Panc1 (cell line): Measurements from ENCODE around the gene APOL5. TPM values are rescaled to one million over a fixed set of nuclear protein-coding genes. Genes with fewer than 3 reads are reported as not detected.
A peak's percentile ranks its signal among the peaks of the same experiment; 100 is the strongest.
"Not testable (repeated sequence)": the region's sequence is repeated elsewhere in the genome, so short reads cannot be mapped to it uniquely, and the experiment has no call there.

ENCODE experiments used
- ATAC-seq: fragments of 200-7000 bp; cut with Tn5 transposase; 2 replicates; pipeline ENCODE4 v1.9.1; 2020; ENCODE audit warnings: mild to moderate bottlenecking, moderate library complexity
- Bru-seq: library from RNA; stranded (reverse); fragments of 400-500 nt; gene quantifications from one replicate; lab custom pipeline; 2021; lab: Mats Ljungman, UMichigan
- BruChase-seq, 2 experiments: library from RNA; stranded (reverse); fragments of 400-500 nt; gene quantifications; one replicate each; lab custom pipeline; 2021; lab: Mats Ljungman, UMichigan
- BruUV-seq: library from RNA; stranded (reverse); fragments of 400-500 nt; replicated peaks from 2 replicates; lab custom pipeline; 2021; lab: Mats Ljungman, UMichigan
- CTCF ChIA-PET: fragments of 300-600 bp; sonication (Branson Sonifier 250); formaldehyde crosslinking; loops from one replicate; lab custom pipeline; 2022; ENCODE audit warnings: antibody characterized with exemption; lab: Charles Lee
- POLR2A ChIA-PET: fragments of 300-600 bp; sonication (Branson Sonifier 250); formaldehyde crosslinking; loops from one replicate; lab custom pipeline; 2022; ENCODE audit warnings: antibody characterized with exemption; lab: Charles Lee
- DNase-seq: peaks from one replicate; pipeline ENCODE4 v3.0.0-alpha.2; 2010; ENCODE audit warnings: low read depth, low spot score
- H3K27ac ChIP-seq: 2 replicates; pipeline ENCODE4 v1.5.1; 2011; ENCODE audit warnings: mild to moderate bottlenecking, low read length, inconsistent platforms
- H3K27me3 ChIP-seq: fragments of 200-500 bp; sonication (Bioruptor generic); 2 replicates; pipeline ENCODE4 v1.6.0; 2014; ENCODE audit warnings: low read length, inconsistent platforms; ENCODE audit not compliant: control insufficient read depth, insufficient read depth
- H3K36me3 ChIP-seq: fragments of 200-500 bp; sonication (Bioruptor generic); 2 replicates; pipeline ENCODE4 v1.5.1; 2014; ENCODE audit warnings: inconsistent platforms, mild to moderate bottlenecking, low read length, moderate library complexity; ENCODE audit not compliant: control insufficient read depth, insufficient read depth
- H3K4me1 ChIP-seq: 2 replicates; pipeline ENCODE4 v1.5.1; 2011; ENCODE audit warnings: inconsistent platforms, mild to moderate bottlenecking, low read length, moderate library complexity; ENCODE audit not compliant: control insufficient read depth, insufficient read depth
- H3K4me3 ChIP-seq, 2 experiments: 2 replicates each; pipeline ENCODE4 v1.5.1; 2011 to 2012; ENCODE audit warnings: low read depth in 2 of 2, low read length in 2 of 2, mild to moderate bottlenecking in 2 of 2, inconsistent platforms in 1 of 2, moderate library complexity in 1 of 2
- H3K9me3 ChIP-seq: fragments of 200-500 bp; sonication (Bioruptor generic); 2 replicates; pipeline ENCODE4 v1.5.1; 2014; ENCODE audit warnings: low read depth, mild to moderate bottlenecking, inconsistent platforms, low read length, moderate library complexity; ENCODE audit not compliant: control insufficient read depth, insufficient read depth
- POLR2AphosphoS5 ChIP-seq: IDR thresholded peaks from 2 replicates; pipeline ENCODE4 v1.6.1; 2012; ENCODE audit warnings: mild to moderate bottlenecking, low read depth, low read length, moderate library complexity
- SIN3A ChIP-seq: IDR thresholded peaks from 2 replicates; pipeline ENCODE4 v1.6.1; 2012; ENCODE audit warnings: low read depth, mild to moderate bottlenecking, low read length, moderate library complexity, borderline replicate concordance; ENCODE audit not compliant: insufficient read depth
- TCF7L2 ChIP-seq: IDR thresholded peaks from 2 replicates; pipeline ENCODE4 v1.6.1; 2011; ENCODE audit warnings: mild to moderate bottlenecking, low read depth, low read length, inconsistent platforms
- in situ Hi-C: cut with HindIII; loops from 2 replicates; pipeline ENCODE4 v1.10.0; 2016; ENCODE audit warnings: low sequenced_read_pairs, low pct_unique_long_range_greater_than_20kb
- intact Hi-C: fragments of 100-400 bp; cut with micrococcal nuclease; formaldehyde crosslinking; loops from one replicate; pipeline ENCODE4 v1.10.0; 2022; ENCODE audit not compliant: unreplicated experiment
- long read RNA-seq: library from polyadenylated mRNA; unstranded; transcript quantifications from one replicate; pipeline ENCODE4 v2.0.0, GENCODE V29; 2021; ENCODE audit not compliant: unreplicated experiment
- polyA plus RNA-seq: library from polyadenylated mRNA; unstranded; fragments of >200 nt; gene quantifications from one replicate; pipeline ENCODE4 v1.2.1, GENCODE V29; 2012; ENCODE audit warnings: missing spikeins; ENCODE audit not compliant: insufficient read length
- total RNA-seq: library from RNA; stranded (reverse); gene quantifications from one replicate; pipeline ENCODE4 v1.2.1, GENCODE V29; 2021; ENCODE audit not compliant: unreplicated experiment
- TF ChIP-seq, protein P1 (sequence below): fragments of 450-650 bp; IDR thresholded peaks from 2 replicates; pipeline ENCODE4 v1.5.1; 2017; ENCODE audit warnings: mild to moderate bottlenecking
- TF ChIP-seq, protein P2 (sequence below), 2 experiments: IDR thresholded peaks; 2 replicates each; pipeline ENCODE4 v1.6.1; 2011 to 2012; ENCODE audit warnings: low read depth in 2 of 2, control low read depth in 1 of 2, low read length in 1 of 2, mild to moderate bottlenecking in 1 of 2, moderate library complexity in 1 of 2; ENCODE audit not compliant: insufficient read depth in 1 of 2

The APOL5 gene, protein sequence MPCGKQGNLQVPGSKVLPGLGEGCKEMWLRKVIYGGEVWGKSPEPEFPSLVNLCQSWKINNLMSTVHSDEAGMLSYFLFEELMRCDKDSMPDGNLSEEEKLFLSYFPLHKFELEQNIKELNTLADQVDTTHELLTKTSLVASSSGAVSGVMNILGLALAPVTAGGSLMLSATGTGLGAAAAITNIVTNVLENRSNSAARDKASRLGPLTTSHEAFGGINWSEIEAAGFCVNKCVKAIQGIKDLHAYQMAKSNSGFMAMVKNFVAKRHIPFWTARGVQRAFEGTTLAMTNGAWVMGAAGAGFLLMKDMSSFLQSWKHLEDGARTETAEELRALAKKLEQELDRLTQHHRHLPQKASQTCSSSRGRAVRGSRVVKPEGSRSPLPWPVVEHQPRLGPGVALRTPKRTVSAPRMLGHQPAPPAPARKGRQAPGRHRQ
- total RNA-seq = not detected
- polyA plus RNA-seq = not detected
- Bru-seq, nascent RNA = not detected
- BruChase-seq, experiment 1, labeled RNA remaining after a 2-hour chase = not detected
- BruChase-seq, experiment 2, labeled RNA remaining after a 6-hour chase = percentile 3 among the genes with signal in this experiment
- long read RNA-seq = 0 reads

DNA sequence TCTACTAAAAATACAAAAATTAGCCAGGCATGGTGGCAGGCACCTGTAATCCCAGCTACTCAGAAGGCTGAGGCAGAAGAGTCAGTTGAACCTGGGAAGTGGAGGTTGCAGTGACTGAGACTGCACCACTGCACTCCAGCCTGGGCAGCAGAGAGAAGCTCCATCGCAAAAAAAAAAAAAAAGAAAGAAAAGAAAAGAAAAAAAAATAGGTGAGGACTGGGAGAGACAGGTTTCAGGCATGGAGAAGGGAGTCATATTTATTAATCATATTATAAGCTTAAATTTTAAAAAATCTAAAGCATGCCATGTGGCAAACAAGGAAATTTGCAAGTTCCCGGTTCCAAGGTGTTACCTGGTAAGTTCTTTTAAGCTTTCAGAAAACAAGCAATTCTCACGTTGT is at the start of gene APOL5:
TSS of gene APOL5 (plus strand) at position 301 of the 400 bp plus-strand sequence. CDS start at position 301, 0 bp downstream.
- H3K27ac ChIP-seq = no peak within 1 kb of the TSS
- TF ChIP-seq, protein P1, sequence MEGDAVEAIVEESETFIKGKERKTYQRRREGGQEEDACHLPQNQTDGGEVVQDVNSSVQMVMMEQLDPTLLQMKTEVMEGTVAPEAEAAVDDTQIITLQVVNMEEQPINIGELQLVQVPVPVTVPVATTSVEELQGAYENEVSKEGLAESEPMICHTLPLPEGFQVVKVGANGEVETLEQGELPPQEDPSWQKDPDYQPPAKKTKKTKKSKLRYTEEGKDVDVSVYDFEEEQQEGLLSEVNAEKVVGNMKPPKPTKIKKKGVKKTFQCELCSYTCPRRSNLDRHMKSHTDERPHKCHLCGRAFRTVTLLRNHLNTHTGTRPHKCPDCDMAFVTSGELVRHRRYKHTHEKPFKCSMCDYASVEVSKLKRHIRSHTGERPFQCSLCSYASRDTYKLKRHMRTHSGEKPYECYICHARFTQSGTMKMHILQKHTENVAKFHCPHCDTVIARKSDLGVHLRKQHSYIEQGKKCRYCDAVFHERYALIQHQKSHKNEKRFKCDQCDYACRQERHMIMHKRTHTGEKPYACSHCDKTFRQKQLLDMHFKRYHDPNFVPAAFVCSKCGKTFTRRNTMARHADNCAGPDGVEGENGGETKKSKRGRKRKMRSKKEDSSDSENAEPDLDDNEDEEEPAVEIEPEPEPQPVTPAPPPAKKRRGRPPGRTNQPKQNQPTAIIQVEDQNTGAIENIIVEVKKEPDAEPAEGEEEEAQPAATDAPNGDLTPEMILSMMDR = no peak
- TF ChIP-seq, protein P2, sequence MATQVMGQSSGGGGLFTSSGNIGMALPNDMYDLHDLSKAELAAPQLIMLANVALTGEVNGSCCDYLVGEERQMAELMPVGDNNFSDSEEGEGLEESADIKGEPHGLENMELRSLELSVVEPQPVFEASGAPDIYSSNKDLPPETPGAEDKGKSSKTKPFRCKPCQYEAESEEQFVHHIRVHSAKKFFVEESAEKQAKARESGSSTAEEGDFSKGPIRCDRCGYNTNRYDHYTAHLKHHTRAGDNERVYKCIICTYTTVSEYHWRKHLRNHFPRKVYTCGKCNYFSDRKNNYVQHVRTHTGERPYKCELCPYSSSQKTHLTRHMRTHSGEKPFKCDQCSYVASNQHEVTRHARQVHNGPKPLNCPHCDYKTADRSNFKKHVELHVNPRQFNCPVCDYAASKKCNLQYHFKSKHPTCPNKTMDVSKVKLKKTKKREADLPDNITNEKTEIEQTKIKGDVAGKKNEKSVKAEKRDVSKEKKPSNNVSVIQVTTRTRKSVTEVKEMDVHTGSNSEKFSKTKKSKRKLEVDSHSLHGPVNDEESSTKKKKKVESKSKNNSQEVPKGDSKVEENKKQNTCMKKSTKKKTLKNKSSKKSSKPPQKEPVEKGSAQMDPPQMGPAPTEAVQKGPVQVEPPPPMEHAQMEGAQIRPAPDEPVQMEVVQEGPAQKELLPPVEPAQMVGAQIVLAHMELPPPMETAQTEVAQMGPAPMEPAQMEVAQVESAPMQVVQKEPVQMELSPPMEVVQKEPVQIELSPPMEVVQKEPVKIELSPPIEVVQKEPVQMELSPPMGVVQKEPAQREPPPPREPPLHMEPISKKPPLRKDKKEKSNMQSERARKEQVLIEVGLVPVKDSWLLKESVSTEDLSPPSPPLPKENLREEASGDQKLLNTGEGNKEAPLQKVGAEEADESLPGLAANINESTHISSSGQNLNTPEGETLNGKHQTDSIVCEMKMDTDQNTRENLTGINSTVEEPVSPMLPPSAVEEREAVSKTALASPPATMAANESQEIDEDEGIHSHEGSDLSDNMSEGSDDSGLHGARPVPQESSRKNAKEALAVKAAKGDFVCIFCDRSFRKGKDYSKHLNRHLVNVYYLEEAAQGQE (IDR thresholded peaks at IDR 0.05; ENCODE audit: insufficient read depth in 1 of 2, low read depth in 2 of 2, low read length in 1 of 2) = no peak
- no peak for TF ChIP-seq SIN3A
- no peak for TF ChIP-seq POLR2AphosphoS5
- TF ChIP-seq TCF7L2 = no peak
- in situ Hi-C loops (no loop called here), intact Hi-C loops (no loop called here)
- H3K9me3 ChIP-seq = no peaks in the 10 kb centered on the region
- ChIA-PET POLR2A (no interaction called here), CTCF (no interaction called here)
- H3K36me3 ChIP-seq = no peaks in the 10 kb centered on the region
- no TSS peak for BruUV-seq
- H3K4me3 ChIP-seq = no peak within 1 kb of the TSS
- no peaks in the 10 kb centered on the region for H3K4me1 ChIP-seq
- ATAC-seq = no peak
- no peaks in the 10 kb centered on the region for H3K27me3 ChIP-seq
- DNase-seq = no peak

DNA sequence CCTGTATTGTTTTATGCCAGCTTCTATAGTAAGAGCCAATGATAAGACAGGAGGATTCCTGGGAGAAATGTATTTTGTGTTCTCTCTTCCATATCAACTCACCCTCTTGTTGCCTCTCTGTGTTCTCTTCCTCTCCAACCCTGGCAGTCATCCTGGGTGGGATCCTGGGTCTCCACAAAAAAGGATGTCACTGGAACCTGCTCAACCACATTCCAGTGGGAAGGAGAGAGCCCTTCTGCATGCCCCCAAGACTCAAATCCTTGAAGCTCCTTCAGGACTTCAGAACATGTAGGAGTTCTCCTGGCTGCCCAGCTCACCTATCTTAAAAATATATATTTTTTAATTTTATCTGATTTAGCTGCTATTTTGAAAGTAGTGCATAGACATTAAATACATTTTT is 43.3 kb upstream of the APOL5 start:
- Histone ChIP-seq H3K4me3 (no peak overlapping the region), H3K27me3 (no peaks in the 10 kb centered on the region), H3K9me3 (no peaks in the 10 kb centered on the region), H3K36me3 (no peaks in the 10 kb centered on the region), H3K27ac (no peak overlapping the region), H3K4me1 (0 out of 2 replicates have a peak, but pooled peaks cover 3% of the 10 kb centered on the region)
- POLR2A ChIA-PET = no interaction called here
- no peak for ATAC-seq
- CTCF ChIA-PET = no interaction called here
- no TSS peak for BruUV-seq
- in situ Hi-C loops = no loop called here
- intact Hi-C loops = no loop called here
- no peak for DNase-seq
- TF ChIP-seq, protein P2 (IDR thresholded peaks at IDR 0.05; ENCODE audit: insufficient read depth in 1 of 2, low read depth in 2 of 2, low read length in 1 of 2) = no peak
- TF ChIP-seq, protein P1 = no peak
- TF ChIP-seq POLR2AphosphoS5 (no peak), SIN3A (no peak), TCF7L2 (no peak)

DNA sequence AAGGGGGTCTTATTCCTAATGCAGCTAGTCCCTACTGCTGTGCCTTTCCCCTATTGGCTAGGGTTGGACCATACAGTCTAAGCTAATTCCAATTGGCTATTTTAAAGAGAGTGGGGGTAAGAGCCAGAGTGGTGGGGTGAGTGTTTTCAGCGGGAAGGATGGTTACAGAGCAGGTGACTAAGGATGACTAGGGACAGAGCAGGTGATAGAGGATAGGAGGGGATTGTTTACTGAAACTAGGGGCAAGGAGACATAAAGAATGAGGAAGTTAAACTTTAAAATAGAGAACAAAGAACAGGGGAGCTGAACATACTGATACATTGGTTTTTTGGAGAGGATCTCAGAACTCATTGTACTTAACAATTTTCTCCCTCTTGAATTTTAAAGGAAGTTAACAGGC is 41.6 kb upstream of the APOL5 start:
- CTCF ChIA-PET, POLR2A ChIA-PET, H3K36me3 ChIP-seq, ATAC-seq, H3K4me3 ChIP-seq, H3K27ac ChIP-seq, H3K4me1 ChIP-seq, H3K27me3 ChIP-seq, DNase-seq, in situ Hi-C loops, H3K9me3 ChIP-seq, BruUV-seq, intact Hi-C loops: not testable (repeated sequence)
